ENCODE data around the gene APOBEC3B.

- TF ChIP-seq NRF1 (IDR thresholded peaks at IDR 0.05; ENCODE audit: low read depth, low read length) (no peak), CBX8 (IDR thresholded peaks at IDR 0.05; ENCODE audit: borderline replicate concordance, low read depth, low read length) (no peak), HDAC6 (IDR thresholded peaks at IDR 0.05; ENCODE audit: low read depth, low read length) (no peak), BRCA1 (IDR thresholded peaks at IDR 0.05; ENCODE audit: low read depth, low read length) (no peak), POLR2A (IDR thresholded peaks at IDR 0.05; ENCODE audit: control extremely low read depth in 1 of 2, low read depth in 2 of 2, low read length in 2 of 2) (no peak), TAF1 (IDR thresholded peaks at IDR 0.05; ENCODE audit: low read depth, low read length) (no peak), EGR1 (IDR thresholded peaks at IDR 0.05; ENCODE audit: borderline replicate concordance, low read depth, low read length) (no peak), PHF8 (conservative IDR thresholded peaks at IDR 0.05; ENCODE audit: low read depth, low read length) (no peak), RAD21 (IDR thresholded peaks at IDR 0.05 in 1 of 2, conservative IDR thresholded peaks at IDR 0.05 in 1 of 2; ENCODE audit: low read depth in 2 of 2, low read length in 2 of 2) (no peak), EZH2 (IDR thresholded peaks at IDR 0.05; ENCODE audit: low read depth, low read length, severe bottlenecking) (no peak), RFX5 (IDR thresholded peaks at IDR 0.05; ENCODE audit: borderline replicate concordance, low read depth, low read length) (no peak)
- TF ChIP-seq, protein P1, sequence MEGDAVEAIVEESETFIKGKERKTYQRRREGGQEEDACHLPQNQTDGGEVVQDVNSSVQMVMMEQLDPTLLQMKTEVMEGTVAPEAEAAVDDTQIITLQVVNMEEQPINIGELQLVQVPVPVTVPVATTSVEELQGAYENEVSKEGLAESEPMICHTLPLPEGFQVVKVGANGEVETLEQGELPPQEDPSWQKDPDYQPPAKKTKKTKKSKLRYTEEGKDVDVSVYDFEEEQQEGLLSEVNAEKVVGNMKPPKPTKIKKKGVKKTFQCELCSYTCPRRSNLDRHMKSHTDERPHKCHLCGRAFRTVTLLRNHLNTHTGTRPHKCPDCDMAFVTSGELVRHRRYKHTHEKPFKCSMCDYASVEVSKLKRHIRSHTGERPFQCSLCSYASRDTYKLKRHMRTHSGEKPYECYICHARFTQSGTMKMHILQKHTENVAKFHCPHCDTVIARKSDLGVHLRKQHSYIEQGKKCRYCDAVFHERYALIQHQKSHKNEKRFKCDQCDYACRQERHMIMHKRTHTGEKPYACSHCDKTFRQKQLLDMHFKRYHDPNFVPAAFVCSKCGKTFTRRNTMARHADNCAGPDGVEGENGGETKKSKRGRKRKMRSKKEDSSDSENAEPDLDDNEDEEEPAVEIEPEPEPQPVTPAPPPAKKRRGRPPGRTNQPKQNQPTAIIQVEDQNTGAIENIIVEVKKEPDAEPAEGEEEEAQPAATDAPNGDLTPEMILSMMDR (IDR thresholded peaks at IDR 0.05; ENCODE audit: control extremely low read depth in 1 of 3, insufficient read depth in 1 of 3, low read depth in 1 of 3, low read length in 3 of 3), result no peak
Observed at GRCh38 chr22:39007177-39007576, 25.0 kb downstream of the APOBEC3B start.
